VCaP (cell line): ENCODE measurements around the gene FLT1.

Experiments used
- H3K27ac ChIP-seq: fragments of 450-650 bp; 2 replicates; pipeline ENCODE4 v1.5.1; 2017
- CTCF ChIP-seq: fragments of 450-650 bp; conservative IDR thresholded peaks from 2 replicates; pipeline ENCODE4 v1.5.1; 2017; ENCODE audit warnings: mild to moderate bottlenecking, moderate library complexity

The FLT1 gene

GRCh38 chr13:28283600-28283999, 211.3 kb downstream of the FLT1 start:
- no peak overlapping the region for H3K27ac ChIP-seq
- TF ChIP-seq CTCF: no peak

- H3K27ac ChIP-seq: no peak overlapping the region
- TF ChIP-seq CTCF: no peak
Measured at GRCh38 chr13:28282451-28282850, 212.5 kb downstream of the FLT1 start.

GRCh38 chr13:28273919-28274318, 221.0 kb downstream of the FLT1 start:
- H3K27ac ChIP-seq: peak overlapping the region; percentile 29; the same call in 1 of the 2 replicates
- TF ChIP-seq CTCF: peak; percentile 24

GRCh38 chr13:28271056-28271840, 223.7 kb downstream of the FLT1 start:
- no peak for TF ChIP-seq CTCF
- no peak overlapping the region for H3K27ac ChIP-seq

GRCh38 chr13:28268800-28269223, 226.1 kb downstream of the FLT1 start:
- H3K27ac ChIP-seq: no peak overlapping the region
- TF ChIP-seq CTCF: no peak

- TF ChIP-seq CTCF: no peak
- no peak overlapping the region for H3K27ac ChIP-seq
Measured at GRCh38 chr13:28267497-28267896, 227.4 kb downstream of the FLT1 start.

- TF ChIP-seq CTCF: no peak
- no peak overlapping the region for H3K27ac ChIP-seq
Measured at GRCh38 chr13:28258417-28258816, 236.5 kb downstream of the FLT1 start.
